NCI-H1105 treated with DMSO at 0.1 percent for 48 hours (cell line): ENCODE results near the gene HOXA13.
A peak's percentile ranks its signal among the peaks of the same experiment; 100 is the strongest.

Source experiments
- DNase-seq: peaks from one replicate; lab custom pipeline; 2025; lab: John Stamatoyannopoulos, UW

HOXA13 gene

DNA sequence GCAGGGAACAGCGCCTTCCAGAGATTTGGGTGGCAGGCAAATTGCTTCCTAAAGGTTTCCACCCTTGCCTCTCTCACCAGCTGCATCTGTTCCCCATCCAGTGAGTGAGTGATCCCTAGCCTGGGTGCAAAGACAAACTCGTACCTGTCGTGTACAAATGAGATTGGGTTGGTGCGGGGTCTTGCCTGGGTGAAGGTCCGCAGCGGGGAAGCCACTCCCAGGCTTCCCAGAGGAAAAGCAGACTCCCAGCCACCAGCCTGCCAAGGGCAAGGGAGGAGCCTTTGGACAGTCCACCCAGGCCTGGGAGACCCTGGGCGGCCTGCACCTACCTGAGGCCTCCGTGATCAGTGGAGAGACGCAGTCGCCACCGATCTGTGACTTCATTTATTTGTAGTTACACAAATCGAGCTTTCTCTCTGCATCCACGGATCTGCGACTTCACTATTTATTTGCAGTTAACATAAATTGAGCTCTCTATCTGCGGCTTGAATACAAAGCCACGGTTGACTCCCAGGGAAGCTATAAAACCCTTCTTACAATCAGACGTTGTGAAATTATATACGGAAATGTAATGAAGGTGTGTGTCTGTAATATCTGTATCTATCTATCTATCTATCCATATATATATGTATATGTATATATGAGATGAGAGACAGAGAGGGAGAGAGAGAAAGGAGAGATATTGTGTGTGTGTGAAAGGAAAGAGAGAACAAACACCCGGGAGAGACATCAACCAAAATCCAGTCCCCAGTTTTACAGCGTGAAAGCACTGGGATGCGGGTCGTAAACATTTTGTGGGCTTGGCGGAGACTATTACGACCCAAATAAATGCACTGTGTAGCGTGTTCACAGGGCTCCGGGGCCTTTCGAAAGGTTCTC, 40.4 kb downstream of the HOXA13 start:
- DNase-seq: no peak

DNA sequence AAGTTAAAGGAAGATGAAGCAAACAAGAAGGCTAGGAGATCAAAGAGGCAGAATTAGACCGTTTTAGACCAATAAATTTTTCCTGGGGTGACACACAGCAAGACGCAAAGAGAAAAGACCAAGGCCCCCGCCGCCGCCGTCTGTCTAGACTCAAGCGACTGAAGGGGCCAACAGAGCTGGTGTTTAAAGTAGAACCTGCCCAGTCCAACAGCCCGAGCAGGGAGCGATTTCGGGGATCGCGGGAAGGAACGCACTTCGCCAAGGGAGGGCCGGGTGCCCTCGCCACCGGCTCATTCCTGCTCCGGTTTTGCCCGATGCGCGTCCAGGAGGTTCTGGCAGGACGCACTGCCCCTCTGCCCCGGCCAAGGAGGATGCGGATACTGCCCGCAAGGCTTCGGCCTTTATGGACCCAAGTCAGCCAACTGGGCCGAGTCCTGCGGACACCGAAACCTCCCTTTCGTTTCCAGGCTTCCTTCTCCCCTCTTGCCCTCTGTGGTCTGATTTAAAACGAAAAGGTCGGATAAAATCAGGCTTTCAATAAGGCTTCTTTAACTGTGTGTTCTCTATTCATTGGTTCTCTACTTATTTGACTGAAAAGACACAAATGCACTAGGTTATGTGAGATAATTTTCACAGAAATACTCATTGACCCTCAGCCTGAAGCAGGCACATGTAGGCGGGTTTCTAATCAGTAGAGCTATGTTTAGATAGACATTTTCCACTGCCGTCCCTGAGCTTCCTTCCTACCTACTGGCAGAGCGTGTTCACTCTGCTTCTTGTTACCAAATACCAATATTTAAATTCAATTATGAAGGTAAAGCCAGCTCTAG, 41.2 kb downstream of the HOXA13 start:
- no peak for DNase-seq

DNA sequence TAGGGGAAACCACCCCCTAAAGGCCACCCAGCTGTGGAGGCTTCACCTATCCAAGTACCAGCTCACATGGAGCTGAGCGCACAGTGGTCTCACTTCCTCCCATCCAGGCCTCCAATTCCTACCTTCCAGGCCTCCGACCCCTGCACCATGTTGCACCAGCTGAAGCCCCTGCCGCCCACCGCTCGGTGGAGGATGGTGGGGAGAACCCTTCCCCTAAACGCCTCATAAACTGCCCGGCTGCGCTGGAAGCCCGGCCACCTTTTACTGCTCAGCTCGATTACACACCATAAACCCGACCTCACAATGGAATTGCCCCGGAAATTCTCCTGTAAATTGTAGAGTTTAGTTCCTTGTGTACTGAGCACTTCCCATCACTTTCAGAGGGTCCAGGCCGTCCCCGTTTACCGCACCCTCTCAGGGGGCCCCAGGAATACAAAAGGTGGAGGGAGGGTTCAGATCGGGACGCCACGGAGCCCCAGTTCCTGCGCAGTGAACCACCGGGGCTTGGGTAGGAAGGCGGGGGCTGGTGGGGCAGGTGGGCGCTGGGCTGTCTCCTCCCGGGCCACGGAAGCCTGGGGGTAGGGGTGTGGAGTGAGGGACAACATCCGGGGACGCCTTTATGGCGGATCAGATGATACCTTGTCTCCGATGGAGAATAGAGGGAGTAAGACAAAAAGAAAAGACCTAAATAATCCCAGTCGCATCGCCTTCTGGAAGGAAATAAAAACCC, 42.0 kb downstream of the HOXA13 start:
- no peak for DNase-seq

DNA sequence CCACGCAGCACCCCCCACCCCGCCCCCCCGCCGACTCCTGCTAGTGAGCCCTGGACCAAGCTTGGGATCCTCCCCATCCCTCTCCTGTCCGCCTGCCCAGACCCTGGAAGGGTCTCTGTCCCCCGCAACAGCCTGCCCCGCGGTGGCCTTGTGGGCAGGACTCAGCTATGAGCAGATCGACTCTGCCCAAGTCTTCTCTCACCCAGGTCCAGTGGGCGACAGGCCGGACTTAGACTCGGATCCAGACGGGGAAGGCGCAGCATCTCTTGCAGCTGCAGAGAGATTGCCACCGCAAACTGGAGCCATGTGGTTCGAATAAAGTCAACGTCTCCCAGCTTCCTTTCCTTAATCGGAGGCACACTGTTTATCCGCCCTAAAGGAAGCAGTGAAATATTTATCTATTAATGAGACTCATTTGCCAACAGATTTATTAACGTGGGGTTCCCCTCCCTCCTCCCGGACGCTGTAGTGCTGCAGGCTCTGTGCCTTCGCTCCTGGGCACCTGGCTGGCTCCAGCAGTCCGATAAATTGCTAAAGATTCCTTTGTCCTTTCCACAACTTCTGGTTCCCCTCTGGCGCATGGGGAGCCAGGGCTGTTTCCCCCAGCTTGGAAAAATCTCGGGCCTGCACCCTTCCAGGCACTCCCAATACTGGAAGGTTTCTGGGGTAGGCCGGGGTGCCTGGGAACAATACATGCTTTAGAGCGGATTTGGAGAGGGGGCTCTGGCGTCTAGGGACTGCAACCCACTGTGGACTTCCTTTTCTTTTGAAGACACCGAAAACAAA, 42.8 kb downstream of the HOXA13 start:
- DNase-seq: no peak

DNA sequence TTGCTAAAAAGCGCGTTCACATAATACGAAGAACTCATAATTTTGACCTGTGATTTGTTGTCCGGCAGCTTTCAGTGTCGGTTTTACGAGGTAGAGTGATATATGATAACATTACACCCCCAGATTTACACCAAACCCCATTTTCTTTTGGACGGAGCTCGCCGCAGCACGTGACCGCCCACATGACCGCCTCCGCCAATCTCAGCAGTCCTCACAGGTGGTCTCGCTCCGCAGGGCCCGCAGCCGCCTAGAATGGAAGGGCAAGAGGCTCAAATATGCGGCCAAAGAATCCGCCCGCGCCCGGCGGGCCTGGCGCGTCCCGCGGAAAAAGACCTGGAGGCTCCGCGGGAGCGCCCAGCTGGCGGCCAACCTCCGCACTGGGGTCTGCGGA, 43.4 kb downstream of the HOXA13 start, which contains the start of gene HOXA7:
HOXA7 (minus strand) TSS at position 168 of the 391 bp plus-strand sequence; CDS start at position 38, 130 bp downstream.
- DNase-seq: no peak

DNA sequence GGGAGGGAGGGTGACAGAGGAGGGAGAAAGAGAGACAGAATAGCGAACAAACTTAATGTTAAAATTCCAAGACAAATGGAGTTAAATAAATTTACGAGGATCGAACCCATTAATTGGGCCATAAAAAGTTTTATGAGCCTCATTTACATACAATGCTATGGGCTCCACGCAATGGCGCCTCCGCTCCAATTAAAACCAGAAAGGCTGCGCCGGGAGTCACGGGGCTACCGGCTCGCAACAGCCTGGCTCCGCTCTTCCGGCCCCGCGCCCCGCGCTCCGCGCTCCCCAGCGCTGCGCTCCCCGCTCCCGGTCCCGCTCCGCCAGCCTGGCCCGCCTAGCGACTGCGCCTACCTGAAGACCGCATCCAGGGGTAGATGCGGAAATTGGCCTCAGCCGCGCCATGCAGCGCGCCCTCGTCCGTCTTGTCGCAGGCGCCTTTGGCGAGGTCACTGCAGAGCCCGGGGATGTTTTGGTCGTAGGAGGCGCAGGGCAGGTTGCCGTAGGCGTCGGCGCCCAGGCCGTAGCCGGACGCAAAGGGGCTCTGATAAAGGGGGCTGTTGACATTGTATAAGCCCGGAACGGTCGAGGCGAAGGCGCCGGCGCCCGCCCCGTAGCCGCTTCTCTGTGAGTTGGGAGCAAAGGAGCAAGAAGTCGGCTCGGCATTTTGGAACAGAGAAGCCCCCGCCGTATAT, 43.9 kb downstream of the HOXA13 start:
- DNase-seq: no peak

DNA sequence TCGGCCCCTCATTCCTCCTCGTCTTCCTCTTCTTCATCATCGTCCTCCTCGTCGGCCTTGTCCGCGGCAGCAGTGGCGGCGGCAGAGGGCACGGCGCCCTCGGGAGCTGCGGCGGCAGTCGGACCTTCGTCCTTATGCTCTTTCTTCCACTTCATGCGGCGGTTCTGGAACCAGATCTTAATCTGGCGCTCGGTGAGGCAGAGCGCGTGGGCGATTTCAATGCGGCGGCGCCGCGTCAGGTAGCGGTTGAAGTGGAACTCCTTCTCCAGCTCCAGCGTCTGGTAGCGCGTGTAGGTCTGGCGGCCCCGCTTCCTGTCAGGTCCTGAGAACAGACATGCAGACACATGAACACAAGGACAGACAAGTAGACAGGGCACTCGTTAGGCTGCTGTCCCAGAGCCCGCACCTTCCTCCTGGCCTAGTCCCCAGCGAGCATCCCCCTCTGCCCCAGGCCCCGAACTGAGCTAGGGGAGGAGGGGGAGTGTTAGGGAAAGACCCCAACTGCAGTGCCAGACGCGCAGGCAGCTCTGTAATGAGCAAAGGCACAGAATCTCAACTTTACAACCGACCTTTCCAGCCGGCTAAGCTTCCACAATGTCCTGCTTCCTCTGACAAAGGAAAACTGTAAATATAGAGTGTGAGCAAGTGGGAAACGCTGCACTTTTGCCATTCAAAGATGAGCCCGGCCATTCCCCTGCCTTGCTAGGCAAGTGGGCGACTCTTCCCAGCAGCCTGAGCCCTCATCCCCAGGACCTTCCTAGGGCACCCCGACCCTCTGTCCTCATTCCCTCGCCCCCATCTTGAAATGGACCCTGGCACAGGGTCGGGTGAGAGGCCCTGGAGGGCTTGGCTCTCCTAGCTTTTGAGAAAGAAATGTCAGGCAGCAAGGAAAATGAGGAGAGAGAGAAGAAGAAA, 44.7 kb downstream of the HOXA13 start:
- no peak for DNase-seq

DNA sequence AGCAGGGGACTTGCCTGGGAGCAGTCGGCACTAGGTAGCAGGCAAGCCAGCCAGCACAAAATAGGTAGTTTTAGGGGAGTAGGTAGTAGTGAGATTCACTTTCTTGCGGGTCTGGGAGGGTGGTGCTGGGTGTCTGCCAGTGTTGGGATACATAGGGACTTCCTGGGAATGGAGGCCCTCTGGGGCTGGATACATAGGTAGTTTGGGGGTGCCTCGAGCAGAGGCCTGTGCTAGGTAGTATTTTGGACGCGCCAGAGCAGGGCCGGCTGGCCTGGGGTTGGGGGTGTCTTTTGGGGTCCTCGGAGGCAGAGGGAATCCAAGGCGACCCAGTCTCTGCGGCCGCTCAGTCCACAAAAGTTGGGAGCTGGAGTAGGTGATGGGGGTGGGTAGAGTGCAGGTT, 45.5 kb downstream of the HOXA13 start:
- no peak for DNase-seq

DNA sequence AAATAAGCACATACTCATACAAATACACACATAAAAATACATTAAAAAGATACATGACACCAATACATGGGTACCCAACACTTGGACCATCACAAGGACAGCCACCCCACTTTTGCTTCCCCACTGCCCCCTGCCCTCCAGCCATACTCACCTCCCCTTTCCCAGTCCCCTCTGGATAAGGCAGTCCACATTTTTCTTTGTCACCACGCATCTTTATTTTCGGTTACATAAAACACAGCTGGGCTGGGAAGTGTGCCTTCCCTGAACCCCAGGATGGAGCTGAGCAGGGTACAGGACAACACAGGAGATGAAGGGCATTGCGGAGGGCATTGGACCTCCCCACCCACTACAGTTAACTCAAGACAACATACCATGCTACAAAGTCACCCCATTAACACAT, 46.4 kb downstream of the HOXA13 start:
- DNase-seq: no peak

DNA sequence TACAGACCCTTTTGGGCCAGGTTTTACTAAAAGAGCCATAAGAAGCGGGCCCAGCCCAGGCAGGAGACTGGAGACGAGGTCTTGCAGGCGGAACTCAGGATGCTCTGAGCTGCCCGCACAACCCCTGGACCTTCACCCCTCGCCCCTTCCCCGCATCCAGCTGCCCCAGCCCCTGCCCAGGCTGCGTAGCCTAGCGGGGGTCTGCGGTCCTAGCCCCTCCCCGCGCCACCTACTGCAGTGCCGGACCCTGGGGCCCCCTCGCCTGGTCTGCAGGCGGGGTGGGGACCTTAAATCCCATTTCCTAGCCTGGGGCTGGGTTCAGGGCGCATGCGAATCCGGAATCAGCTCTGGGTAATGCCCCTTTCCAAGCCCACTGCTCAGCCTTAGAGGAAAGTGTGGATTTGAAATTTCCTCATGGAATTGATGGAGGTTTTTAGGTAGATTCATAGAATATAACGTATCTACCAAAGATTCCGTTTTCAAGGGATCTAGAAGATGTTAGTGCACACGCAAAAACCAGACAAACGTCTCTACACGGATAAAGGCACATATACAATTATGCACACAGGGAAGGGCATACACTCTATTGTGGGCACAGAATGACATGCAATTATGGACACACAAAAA, 47.0 kb downstream of the HOXA13 start:
- no peak for DNase-seq

DNA sequence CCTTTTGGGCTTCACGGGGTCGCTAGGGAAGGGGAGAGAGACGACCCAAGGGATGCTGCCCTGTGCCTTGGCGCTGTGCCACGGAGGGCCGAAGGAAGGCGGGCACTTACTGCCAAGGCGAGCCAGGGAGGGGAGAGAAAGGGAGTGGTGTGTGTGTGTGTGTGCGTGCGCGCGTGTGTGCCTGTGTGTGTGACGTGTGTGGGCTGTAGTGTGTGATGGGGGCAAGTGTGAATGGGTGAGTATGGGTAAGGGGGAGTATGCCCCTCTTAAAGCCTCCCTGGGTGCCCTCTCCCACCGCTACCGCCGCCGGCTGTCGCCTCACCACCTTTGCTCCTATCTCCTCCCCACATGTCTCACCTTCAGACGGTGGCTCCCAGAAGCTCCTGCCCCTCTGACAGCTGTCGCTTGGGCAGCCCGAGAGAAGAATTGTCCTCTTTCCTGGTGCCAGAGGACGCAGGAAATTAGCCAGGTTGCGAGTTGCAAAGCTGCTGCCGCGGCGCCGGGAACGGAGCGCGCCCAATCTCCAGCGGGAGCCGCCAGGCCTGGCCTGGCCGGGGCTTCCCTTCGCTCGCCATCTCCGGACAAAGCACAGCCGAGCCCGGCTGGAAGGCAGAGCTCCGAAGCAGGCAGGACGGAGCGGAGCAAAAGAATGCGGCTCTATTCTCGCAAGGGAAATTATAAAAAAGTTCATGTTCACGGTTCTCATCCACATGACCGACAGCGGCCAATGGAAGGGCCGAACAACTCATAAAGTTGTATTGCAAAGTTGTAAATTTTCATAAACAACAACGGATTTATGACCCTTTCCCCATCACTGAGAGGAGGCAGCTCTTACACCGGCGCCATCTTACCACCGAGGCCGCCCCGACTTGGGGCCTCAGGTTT, 47.7 kb downstream of the HOXA13 start, which contains the start of gene HOXA3:
HOXA3 (minus strand) TSS at position 653 of the 885 bp plus-strand sequence. CDS start 41,943 bp downstream, outside the sequence.
- no peak for DNase-seq

DNA sequence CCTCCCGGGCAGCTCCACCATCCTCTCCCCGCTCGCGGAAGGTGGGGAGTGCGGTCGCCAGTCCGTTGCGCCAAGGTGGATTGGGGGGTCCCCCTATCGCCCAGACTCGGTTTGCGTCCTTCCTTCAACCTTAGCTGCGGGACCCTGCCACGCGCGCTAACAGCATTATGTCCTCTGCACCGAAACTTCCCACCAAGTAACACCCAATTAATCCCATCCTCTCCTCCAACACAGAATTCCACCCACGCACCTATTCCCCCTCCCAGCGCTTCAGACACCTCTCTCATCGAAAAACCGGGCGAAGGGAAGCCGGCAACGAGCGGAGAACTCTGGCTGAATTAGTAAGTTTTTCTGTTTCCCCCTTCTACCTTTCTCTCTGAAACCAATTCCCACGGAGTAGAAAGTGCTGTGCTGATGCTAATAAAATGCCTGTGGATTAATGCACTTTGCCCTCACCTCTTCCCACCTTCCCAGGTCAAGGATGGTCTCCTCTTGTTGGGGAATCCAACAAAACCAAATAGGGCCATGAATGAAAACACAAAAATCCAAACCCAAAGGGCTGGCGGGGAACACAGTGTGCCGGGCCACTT, 48.5 kb downstream of the HOXA13 start:
- no peak for DNase-seq

DNA sequence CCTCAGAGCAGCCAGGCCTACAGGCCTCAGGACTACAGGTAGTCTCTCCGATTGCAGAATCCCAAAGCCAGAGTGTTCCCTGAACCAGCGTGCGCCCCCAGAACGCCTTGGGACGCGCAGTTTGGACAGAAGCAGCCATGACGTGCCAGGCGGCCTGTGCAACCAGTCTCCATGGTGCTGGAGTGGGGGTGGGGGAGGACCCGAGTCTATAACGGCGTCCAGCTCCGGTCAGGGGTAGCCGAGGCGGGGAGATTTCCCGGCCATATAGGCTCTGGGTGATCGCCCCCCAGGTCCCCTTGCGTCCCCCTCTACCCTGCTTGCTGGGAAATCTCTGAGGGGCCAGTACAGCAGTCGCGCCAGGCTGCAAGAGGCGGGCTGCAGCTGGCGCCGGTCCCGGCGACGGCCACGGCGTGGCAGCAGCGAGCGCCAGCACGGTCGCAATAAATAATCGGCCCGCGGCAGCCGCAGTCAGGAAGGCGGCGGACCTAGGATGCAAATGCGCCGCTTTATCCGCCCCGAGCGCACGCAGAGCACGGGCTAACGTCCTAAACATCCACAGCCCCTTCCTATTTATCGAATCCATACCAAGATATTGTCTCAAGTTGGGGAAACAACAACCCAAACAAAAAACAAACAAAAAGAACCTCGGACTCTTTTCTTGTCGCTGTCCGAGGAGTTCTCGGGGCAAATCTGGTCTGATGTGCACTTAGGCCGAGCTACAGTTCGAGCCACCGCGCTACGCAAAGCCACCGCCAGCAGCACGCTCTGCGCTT, 49.1 kb downstream of the HOXA13 start:
- DNase-seq: peak; percentile 86

DNA sequence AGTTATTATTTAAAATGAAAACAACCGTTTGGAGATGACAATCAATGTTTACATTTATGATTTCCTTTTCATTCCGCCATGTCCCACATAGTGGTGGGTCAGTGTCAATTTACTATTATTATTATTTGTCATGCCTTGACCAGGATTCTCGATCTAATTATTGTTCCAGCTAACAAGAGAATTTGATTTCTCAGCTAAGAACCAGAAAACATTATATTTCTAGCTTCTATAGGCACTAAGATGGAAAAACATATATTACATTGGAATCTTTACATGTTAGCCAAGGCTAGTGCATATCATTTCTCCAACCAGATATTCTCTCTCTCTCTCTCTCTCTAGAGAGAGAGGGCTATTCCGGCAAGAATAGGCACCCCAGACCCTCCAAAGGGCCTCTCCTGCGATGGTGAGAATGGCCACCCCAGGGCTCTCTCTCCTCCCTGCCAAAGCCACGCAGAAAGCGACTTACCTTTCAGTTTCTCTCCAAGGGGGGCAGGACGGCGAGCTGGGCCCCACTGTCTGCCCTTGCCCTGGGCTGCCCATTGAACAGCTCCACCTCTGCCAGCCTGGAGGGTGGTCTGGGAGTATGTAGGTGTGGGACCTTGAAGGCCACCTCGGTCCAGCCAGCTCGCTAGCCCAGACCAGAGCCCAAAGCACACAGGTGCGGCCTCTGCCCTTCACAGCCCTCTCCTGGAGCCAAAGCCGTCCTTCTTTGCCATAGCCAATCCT, 49.9 kb downstream of the HOXA13 start:
- DNase-seq: peak; percentile 47

DNA sequence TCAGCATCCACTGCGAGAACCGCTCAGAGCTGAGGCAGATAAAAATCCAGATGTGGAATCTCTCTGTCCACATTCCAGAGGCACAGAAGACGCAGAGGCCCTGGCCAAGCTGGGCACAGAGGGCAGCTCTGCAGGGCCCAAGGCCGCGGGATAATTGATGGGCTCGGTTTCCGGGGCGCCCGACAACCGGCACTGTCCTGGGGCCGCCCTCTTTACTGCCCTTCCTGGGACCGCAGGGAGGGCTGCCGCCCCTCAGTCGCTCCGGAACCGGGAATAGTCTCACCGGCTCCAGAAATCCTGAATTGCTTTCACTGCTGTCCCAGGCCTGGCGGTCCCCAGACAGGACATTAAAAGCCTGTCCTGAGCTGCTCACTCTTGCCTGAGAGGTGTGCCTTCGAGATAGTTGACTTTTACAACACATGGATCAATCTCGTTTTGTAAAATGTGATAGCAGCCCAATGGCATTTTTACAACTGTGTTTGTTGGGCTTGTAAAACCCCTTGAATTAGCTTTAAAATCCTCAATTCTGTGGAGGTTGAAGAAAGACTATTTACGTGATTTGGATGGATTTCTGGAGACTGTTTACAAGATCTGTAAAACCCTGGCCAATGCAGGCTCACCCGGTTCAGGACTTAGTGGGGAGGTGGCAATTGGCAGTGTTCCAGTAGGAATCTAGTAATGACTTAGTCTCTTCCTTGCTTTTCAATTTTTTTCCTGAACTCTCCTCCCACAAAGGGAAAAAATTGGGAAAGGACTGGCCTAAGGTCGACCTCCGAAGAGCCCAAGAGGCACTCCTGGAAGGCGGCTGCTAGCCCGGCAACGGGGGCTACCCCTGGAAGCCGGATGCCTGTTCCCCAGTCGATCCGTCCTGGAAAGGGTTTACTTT, 50.9 kb downstream of the HOXA13 start:
- DNase-seq: peak; percentile 41
